HG03280 (cell line): Measurements from ENCODE around the gene SIVA1.

ENCODE experiments used
- ATAC-seq: cut with Tn5 transposase; IDR thresholded peaks from one replicate; pipeline ENCODE4 v1.9.1; 2021; ENCODE audit warnings: mild to moderate bottlenecking, moderate library complexity; ENCODE audit not compliant: unreplicated experiment

The SIVA1 gene

DNA sequence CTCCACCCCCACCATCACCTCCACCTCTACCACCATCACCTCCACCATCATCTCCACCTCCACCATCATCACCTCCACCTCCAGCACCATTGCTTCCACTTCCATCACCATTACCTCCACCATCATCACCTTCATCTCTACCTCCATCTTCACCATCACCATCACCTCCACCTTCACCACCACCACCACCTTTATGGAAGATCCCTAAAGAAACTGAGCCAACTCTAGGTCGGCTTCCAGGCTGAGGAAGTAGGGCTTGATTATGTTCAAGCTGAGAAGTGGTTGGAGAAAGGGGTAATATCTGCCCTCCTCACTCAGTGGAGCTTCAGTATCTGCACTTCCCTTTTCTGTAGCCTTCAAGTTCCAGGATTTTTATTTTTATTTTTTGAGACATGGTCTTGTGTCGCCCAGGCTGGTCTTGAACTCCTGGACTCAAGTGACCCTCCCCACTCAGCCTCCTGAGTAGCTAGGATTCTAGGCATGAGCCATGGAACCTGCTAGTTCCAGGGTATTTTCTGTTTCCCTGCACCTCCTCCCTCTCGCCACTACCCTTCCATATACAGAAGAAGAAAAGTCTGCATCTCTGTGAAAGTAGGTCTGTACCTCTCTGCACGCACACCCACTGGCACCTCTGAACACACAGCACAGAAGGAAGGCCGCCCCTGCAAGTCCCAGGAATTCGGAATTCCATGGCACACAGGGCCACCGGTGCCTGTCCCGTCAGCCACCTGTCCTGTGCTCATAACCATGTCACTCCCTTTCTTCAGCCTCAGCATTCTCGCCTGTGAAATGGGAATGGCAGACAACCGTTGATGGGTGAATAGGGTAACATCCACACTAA is 53.9 kb downstream of the SIVA1 start:
- ATAC-seq, result no peak

DNA sequence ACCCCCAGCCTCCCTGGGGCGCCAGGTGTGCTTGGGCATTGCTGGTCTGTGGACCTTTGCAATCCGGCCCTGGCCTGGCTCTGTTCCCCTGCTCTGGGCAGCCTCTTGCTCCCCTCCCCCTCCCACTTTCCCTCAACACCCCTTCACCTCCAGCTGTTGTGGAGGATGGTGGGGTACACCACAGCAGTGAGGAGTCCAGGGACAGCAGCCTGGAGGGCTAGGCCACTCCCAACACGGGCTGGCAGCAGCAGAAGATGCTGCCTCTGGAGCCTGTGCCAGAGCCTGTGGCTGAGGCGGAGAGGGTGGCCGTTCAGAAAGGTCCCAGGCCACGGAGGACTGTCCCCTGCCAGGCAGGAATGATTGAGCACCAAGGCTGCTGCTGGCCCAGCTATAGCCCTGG is 55.5 kb downstream of the SIVA1 start:
- ATAC-seq, result no peak
